ENCODE data around the gene GRIK4. TPM values are rescaled to one million over a fixed set of nuclear protein-coding genes. Genes with fewer than 3 reads are reported as not detected.

GRIK4 gene
- total and polyA plus RNA-seq, 9 of the 15 experiments (the other 6 are each of a cell fraction or from before 2014, with no cell fraction given), result not detected

- Histone ChIP-seq H3K36me3 (ENCODE audit: control insufficient read depth, insufficient read depth, low read length) (no peaks in the 10 kb centered on the region), H3K27ac (ENCODE audit: extremely low read depth, low read depth, low read length) (no peak overlapping the region), H3K4me2 (ENCODE audit: insufficient read depth, low read length) (no peak overlapping the region), H3K4me3 (no peak overlapping the region), H3K9me1 (ENCODE audit: control insufficient read depth, insufficient read depth, low read length) (no peaks in the 10 kb centered on the region), H4K20me1 (replicated peaks; ENCODE audit: control insufficient read depth, insufficient read depth, low read length) (no peaks in the 10 kb centered on the region), H3K9ac (ENCODE audit: insufficient read depth in 1 of 2, low read depth in 2 of 2, low read length in 2 of 2) (no peak overlapping the region), H2AFZ (ENCODE audit: low read depth, low read length) (no peak overlapping the region), H3K4me1 (replicated peaks in 1 of 2; ENCODE audit: control insufficient read depth in 2 of 2, insufficient read depth in 2 of 2, low read length in 2 of 2) (no peaks in the 10 kb centered on the region), H3K79me2 (ENCODE audit: control insufficient read depth, insufficient read depth, low read length) (no peaks in the 10 kb centered on the region), H3K27me3 (ENCODE audit: control insufficient read depth in 2 of 2, insufficient read depth in 2 of 2, low read length in 2 of 2) (peaks cover 0 to 10% of the 10 kb centered on the region in 2 experiments; a peak in 2 of 5 replicates), H3K9me3 (replicated peaks; ENCODE audit: control insufficient read depth, insufficient read depth, low read depth, low read length) (no peaks in the 10 kb centered on the region)
- no peak for ATAC-seq
- CTCF ChIA-PET (ENCODE audit: low intra/inter-chr PET ratio), result interaction anchor here (0.5 kb wide), 1 partner anchor 539 kb away, joined by 3 read pairs; no protein-coding TSS in a partner anchor
- TF ChIP-seq ZNF41 (CRISPR knock-in tag; conservative IDR thresholded peaks at IDR 0.05) (no peak), ZNF316 (IDR thresholded peaks at IDR 0.05) (peak; percentile 74), MLLT1 (IDR thresholded peaks at IDR 0.05) (no peak), TFE3 (CRISPR knock-in tag; IDR thresholded peaks at IDR 0.05) (no peak), MIER1 (IDR thresholded peaks at IDR 0.05; ENCODE audit: low read depth) (peak; percentile 79; the same call in 1 of the 2 replicates), EHMT2 (IDR thresholded peaks at IDR 0.05) (peak; percentile 86), TRIM28 (IDR thresholded peaks at IDR 0.05) (no peak), RAD51 (IDR thresholded peaks at IDR 0.05; ENCODE audit: borderline replicate concordance, low read depth) (no peak)
- TF ChIP-seq, protein P1, sequence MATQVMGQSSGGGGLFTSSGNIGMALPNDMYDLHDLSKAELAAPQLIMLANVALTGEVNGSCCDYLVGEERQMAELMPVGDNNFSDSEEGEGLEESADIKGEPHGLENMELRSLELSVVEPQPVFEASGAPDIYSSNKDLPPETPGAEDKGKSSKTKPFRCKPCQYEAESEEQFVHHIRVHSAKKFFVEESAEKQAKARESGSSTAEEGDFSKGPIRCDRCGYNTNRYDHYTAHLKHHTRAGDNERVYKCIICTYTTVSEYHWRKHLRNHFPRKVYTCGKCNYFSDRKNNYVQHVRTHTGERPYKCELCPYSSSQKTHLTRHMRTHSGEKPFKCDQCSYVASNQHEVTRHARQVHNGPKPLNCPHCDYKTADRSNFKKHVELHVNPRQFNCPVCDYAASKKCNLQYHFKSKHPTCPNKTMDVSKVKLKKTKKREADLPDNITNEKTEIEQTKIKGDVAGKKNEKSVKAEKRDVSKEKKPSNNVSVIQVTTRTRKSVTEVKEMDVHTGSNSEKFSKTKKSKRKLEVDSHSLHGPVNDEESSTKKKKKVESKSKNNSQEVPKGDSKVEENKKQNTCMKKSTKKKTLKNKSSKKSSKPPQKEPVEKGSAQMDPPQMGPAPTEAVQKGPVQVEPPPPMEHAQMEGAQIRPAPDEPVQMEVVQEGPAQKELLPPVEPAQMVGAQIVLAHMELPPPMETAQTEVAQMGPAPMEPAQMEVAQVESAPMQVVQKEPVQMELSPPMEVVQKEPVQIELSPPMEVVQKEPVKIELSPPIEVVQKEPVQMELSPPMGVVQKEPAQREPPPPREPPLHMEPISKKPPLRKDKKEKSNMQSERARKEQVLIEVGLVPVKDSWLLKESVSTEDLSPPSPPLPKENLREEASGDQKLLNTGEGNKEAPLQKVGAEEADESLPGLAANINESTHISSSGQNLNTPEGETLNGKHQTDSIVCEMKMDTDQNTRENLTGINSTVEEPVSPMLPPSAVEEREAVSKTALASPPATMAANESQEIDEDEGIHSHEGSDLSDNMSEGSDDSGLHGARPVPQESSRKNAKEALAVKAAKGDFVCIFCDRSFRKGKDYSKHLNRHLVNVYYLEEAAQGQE (IDR thresholded peaks at IDR 0.05; ENCODE audit: borderline replicate concordance), result peak; percentile 95
- TF ChIP-seq, protein P1 (CRISPR knock-in tag; IDR thresholded peaks at IDR 0.05; ENCODE audit: low read depth), result peak; percentile 88
- POLR2A ChIA-PET, result no interaction called here
- 0% methylated on average over 3 of the region's 3 CpGs for WGBS (ENCODE audit: insufficient coverage, low coverage, missing lambda C conversion rate)
- intact Hi-C loops (cut with micrococcal nuclease) (no loop called here), in situ Hi-C loops (cut with MboI) (no loop called here)
- no peak for FAIRE-seq
- peak in 1 of 4 experiments; percentile 13 for DNase-seq (ENCODE audit: extremely low read depth in 1 of 4, low spot score in 3 of 4)
- BruUV-seq (replicated peaks), result no TSS peak
These were observed 141.3 kb downstream of the GRIK4 start for GRCh38 chr11:120652705-120653335.

Data from K562 (cell line).